Small intestine (tissue), 7 donors: ENCODE data around the gene PIK3R6. TPM values are rescaled to one million over a fixed set of nuclear protein-coding genes. Genes with fewer than 3 reads are reported as not detected.

Source experiments
- DNase-seq, 2 donors: peaks; one replicate each; pipeline versions ENCODE4 v3.0.0 to v3.0.0-alpha.2; 2013
- FAIRE-seq: peaks from 2 replicates; lab custom pipeline; 2012; peaks lifted over from hg19 to GRCh38; lab: Jason Lieb, UNC
- H3K27ac ChIP-seq, 3 donors: one replicate each; pipeline ENCODE4 v1.5.1; 2013; ENCODE audit warnings: low read length in 2 of 3, mild to moderate bottlenecking in 2 of 3, control low read depth in 1 of 3, inconsistent platforms in 1 of 3, low read depth in 1 of 3, moderate library complexity in 1 of 3
- H3K27me3 ChIP-seq, 3 donors: one replicate each; pipeline ENCODE4 v1.6.1; 2013; ENCODE audit warnings: low read length in 3 of 3, inconsistent platforms in 1 of 3; ENCODE audit not compliant: control insufficient read depth in 3 of 3, insufficient read depth in 3 of 3
- H3K36me3 ChIP-seq, 3 donors: one replicate each; pipeline ENCODE4 v1.6.1; 2013; ENCODE audit warnings: low read length in 3 of 3, inconsistent platforms in 1 of 3, low read depth in 1 of 3, mild to moderate bottlenecking in 1 of 3, moderate library complexity in 1 of 3; ENCODE audit not compliant: control insufficient read depth in 3 of 3, insufficient read depth in 2 of 3
- H3K4me1 ChIP-seq, 3 donors: one replicate each; pipeline ENCODE4 v1.6.1; 2013; ENCODE audit warnings: low read length in 2 of 3, inconsistent platforms in 1 of 3, low read depth in 1 of 3, mild to moderate bottlenecking in 1 of 3, moderate library complexity in 1 of 3; ENCODE audit not compliant: control insufficient read depth in 3 of 3, insufficient read depth in 2 of 3
- H3K4me3 ChIP-seq, 3 donors: one replicate each; pipeline ENCODE4 v1.5.1; 2013; ENCODE audit warnings: low read length in 3 of 3, control low read depth in 1 of 3, inconsistent platforms in 1 of 3, low read depth in 1 of 3, mild to moderate bottlenecking in 1 of 3, moderate library complexity in 1 of 3
- H3K9me3 ChIP-seq, 2 donors: one replicate each; pipeline ENCODE4 v1.6.1; 2013; ENCODE audit warnings: low read depth in 1 of 2, low read length in 1 of 2; ENCODE audit not compliant: control insufficient read depth in 2 of 2, insufficient read depth in 1 of 2
- WGBS, 3 donors: extraction: QIAGEN DNeasy Blood & Tissue Kit; methylation state at CpG; one replicate each; pipeline ENCODE4 v1.1.7; 2013; 5-methylcytosine and 5-hydroxymethylcytosine counted together
- polyA plus RNA-seq, 4 donors: library from polyadenylated mRNA; stranded (reverse) in 3 of 4; unstranded in 1 of 4; fragments of 200-250 nt in 3 of 4; fragments of 120-200 nt in 1 of 4; gene quantifications; one replicate each; pipeline versions ENCODE4 v1.2.1 to v1.2.3, GENCODE V29; 2013
- donor health status: healthy with polysubstance abuse.
- donor health status: control.
- donor health status: control.
- donor health status: Bipolar disorder and iron deficiency.
- donor health status: healthy.

Gene PIK3R6
- polyA plus RNA-seq, 4 donors: 0.25 to 1.9 (median 0.54) TPM; not detected in 1

GRCh38 chr17:8883353-8883752 is 15.9 kb upstream of the PIK3R6 start:
- no peak overlapping the region for H3K4me3 ChIP-seq
- H3K4me1 ChIP-seq: no peaks in the 10 kb centered on the region
- WGBS, 3 donors: 88 to 97% (median 96%) methylated on average over 4 of the region's 4 CpGs
- no peaks in the 10 kb centered on the region for H3K27me3 ChIP-seq
- no peaks in the 10 kb centered on the region for H3K9me3 ChIP-seq
- no peak overlapping the region for H3K27ac ChIP-seq
- DNase-seq: no peak
- no peaks in the 10 kb centered on the region for H3K36me3 ChIP-seq
- no peak for FAIRE-seq

- Histone ChIP-seq H3K4me3 (no peak overlapping the region), H3K36me3 (no peaks in the 10 kb centered on the region), H3K27ac (no peak overlapping the region), H3K27me3 (peaks cover 0 to 2% (median 0%) of the 10 kb centered on the region in 3 donors), H3K4me1 (no peaks in the 10 kb centered on the region), H3K9me3 (no peaks in the 10 kb centered on the region)
- WGBS, 3 donors: 93 to 95% (median 94%) methylated on average over 7 of the region's 7 CpGs
- FAIRE-seq (no peak), DNase-seq (no peak)
Measured at GRCh38 chr17:8881606-8882005, 14.1 kb upstream of the PIK3R6 start.

DNA sequence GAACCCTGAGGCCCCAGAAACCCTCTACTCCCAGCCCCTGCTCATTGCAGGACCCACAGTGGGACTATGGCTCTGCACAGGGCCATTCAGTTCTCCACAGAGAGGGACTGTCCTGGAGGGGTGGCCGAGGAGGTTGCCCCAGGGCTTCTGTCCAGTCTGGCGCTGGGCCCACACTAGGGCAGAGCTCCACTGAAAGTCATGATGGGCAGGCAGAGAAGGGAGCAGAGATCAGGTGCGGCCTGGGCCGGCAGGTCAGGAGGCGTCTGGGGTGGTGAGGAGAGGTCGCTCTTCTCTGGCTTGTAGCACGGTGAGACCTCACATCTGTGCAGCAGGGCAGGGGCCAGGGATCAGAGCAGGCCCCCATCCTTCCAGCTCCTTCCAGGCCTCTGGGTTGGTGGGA is 13.0 kb upstream of the PIK3R6 start:
- FAIRE-seq (no peak), DNase-seq (no peak)
- WGBS, 3 donors: 89 to 90% (median 89%) methylated on average over 7 of the region's 7 CpGs

DNA sequence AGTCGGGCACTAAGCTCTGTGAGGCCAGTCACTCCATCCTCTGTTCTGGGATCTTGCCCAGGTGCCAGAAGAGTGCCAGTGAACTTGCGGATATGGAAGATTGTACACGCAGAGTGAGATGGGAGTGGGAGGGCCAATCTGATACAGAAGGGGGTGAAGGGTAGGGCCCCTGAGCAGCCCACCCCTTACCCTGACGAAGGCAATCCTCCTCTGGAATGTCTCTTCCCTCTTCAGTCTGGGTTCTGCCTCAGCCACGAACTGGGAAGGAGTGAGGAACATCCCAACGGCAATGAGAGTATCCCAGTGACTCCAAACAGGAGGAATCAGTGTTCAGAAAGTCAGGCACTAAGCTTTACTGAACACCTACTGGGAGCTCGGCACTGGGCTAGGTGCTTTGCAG is 11.9 kb upstream of the PIK3R6 start:
- FAIRE-seq: no peak
- WGBS, 3 donors: 59 to 73% (median 62%) methylated on average over 7 of the region's 7 CpGs
- no peaks in the 10 kb centered on the region for H3K9me3 ChIP-seq

More for the DNA sequence above, 13.0 kb upstream of the PIK3R6 start:
- Histone ChIP-seq H3K27me3 (peaks cover 0 to 10% (median 0%) of the 10 kb centered on the region in 3 donors), H3K4me3 (no peak overlapping the region), H3K27ac (no peak overlapping the region), H3K36me3 (no peaks in the 10 kb centered on the region), H3K9me3 (no peaks in the 10 kb centered on the region), H3K4me1 (no peaks in the 10 kb centered on the region)

GRCh38 chr17:8877984-8878383 is 10.5 kb upstream of the PIK3R6 start:
- 80 to 87% (median 81%) methylated on average over 4 of the region's 4 CpGs for WGBS, 3 donors
- peaks cover 0 to 19% (median 0%) of the 10 kb centered on the region in 3 donors for H3K27me3 ChIP-seq
- H3K4me3 ChIP-seq: no peak overlapping the region
- DNase-seq: no peak
- H3K36me3 ChIP-seq: no peaks in the 10 kb centered on the region
- H3K4me1 ChIP-seq: no peaks in the 10 kb centered on the region
- H3K9me3 ChIP-seq: no peaks in the 10 kb centered on the region
- FAIRE-seq: no peak
- no peak overlapping the region for H3K27ac ChIP-seq

More for the DNA sequence above, 11.9 kb upstream of the PIK3R6 start:
- H3K27me3 ChIP-seq: peaks cover 0 to 15% (median 0%) of the 10 kb centered on the region in 3 donors
- no peaks in the 10 kb centered on the region for H3K36me3 ChIP-seq
- H3K27ac ChIP-seq: no peak overlapping the region
- DNase-seq: no peak
- no peaks in the 10 kb centered on the region for H3K4me1 ChIP-seq
- no peak overlapping the region for H3K4me3 ChIP-seq

DNA sequence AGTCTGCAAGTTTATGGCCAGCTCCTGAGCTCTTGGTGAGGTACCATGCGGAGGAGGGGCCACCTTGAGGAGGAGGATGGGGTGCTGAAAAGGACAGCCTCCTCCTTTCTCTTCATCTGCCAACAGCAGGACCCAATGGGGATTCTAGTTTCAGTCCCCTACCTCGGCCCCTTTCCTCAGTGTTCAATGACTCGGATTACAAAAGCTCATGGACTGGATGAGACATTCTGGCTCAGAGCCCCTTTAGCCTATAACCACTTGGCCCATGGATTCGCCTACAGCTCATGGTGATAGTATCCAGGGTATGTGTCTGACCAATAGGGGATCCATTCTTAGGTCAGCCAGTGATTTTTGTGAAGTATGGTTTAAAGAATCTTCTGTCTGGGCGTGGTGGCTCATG is 8.5 kb upstream of the PIK3R6 start:
- H3K27me3 ChIP-seq: peaks cover 0 to 19% (median 0%) of the 10 kb centered on the region in 3 donors
- no peak for DNase-seq
- H3K27ac ChIP-seq: no peak overlapping the region
- no peak overlapping the region for H3K4me3 ChIP-seq
- H3K4me1 ChIP-seq: no peaks in the 10 kb centered on the region
- no peaks in the 10 kb centered on the region for H3K9me3 ChIP-seq
- no peaks in the 10 kb centered on the region for H3K36me3 ChIP-seq
- FAIRE-seq: no peak
- 63 to 83% (median 78%) methylated on average over 5 of the region's 5 CpGs for WGBS, 3 donors

- WGBS, 3 donors: 68 to 81% (median 76%) methylated on average over 12 of the region's 12 CpGs
- no peak overlapping the region for H3K4me3 ChIP-seq
- no peak for FAIRE-seq
- peaks cover 0 to 19% (median 0%) of the 10 kb centered on the region in 3 donors for H3K27me3 ChIP-seq
- H3K9me3 ChIP-seq: no peaks in the 10 kb centered on the region
- no peaks in the 10 kb centered on the region for H3K4me1 ChIP-seq
- no peak overlapping the region for H3K27ac ChIP-seq
- no peaks in the 10 kb centered on the region for H3K36me3 ChIP-seq
- no peak for DNase-seq
Measured at GRCh38 chr17:8875436-8875835, 8.0 kb upstream of the PIK3R6 start.

- no peak for DNase-seq
- no peaks in the 10 kb centered on the region for H3K36me3 ChIP-seq
- peaks cover 0 to 19% (median 0%) of the 10 kb centered on the region in 3 donors for H3K27me3 ChIP-seq
- no peak for FAIRE-seq
- H3K9me3 ChIP-seq: no peaks in the 10 kb centered on the region
- no peak overlapping the region for H3K27ac ChIP-seq
- H3K4me3 ChIP-seq: no peak overlapping the region
- WGBS, 3 donors: 25 to 55% (median 44%) methylated on average over 19 of the region's 19 CpGs
- H3K4me1 ChIP-seq: no peaks in the 10 kb centered on the region
Measured at GRCh38 chr17:8873801-8874715, 6.6 kb upstream of the PIK3R6 start.
